ENCODE results near the gene IFNA5.
A peak's percentile ranks its signal among the peaks of the same experiment; 100 is the strongest.

GRCh38 chr9:21317956-21318923, 13.1 kb upstream of the IFNA5 start:
- TF ChIP-seq TBL1XR1 (IDR thresholded peaks at IDR 0.05; ENCODE audit: low read depth, low read length), result no peak
- no peak for TF ChIP-seq SIN3A (IDR thresholded peaks at IDR 0.05; ENCODE audit: low read depth, low read length)
- TF ChIP-seq ZNF274 (IDR thresholded peaks at IDR 0.05; ENCODE audit: insufficient read depth, insufficient read length), result no peak
- TF ChIP-seq ESRRA (IDR thresholded peaks at IDR 0.05; ENCODE audit: low read length), result no peak
- TF ChIP-seq FOS (IDR thresholded peaks at IDR 0.05; ENCODE audit: borderline replicate concordance, extremely low read depth, insufficient read length), result no peak
- no peak for TF ChIP-seq POLR2AphosphoS5 (IDR thresholded peaks at IDR 0.05; ENCODE audit: low read length)
- TF ChIP-seq PBX3 (IDR thresholded peaks at IDR 0.05; ENCODE audit: insufficient replicate concordance, low read depth, low read length), result no peak
- TF ChIP-seq ASH2L (IDR thresholded peaks at IDR 0.05; ENCODE audit: borderline replicate concordance, low read depth), result no peak
- peak; percentile 82 for TF ChIP-seq RAD21 (IDR thresholded peaks at IDR 0.05; ENCODE audit: insufficient read depth, low read depth, low read length)
- no peak for TF ChIP-seq CREM (IDR thresholded peaks at IDR 0.05; ENCODE audit: low read depth)
- peak; percentile 59 to 74 (median 66) for TF ChIP-seq CTCF (IDR thresholded peaks at IDR 0.05 in 2 of 3, conservative IDR thresholded peaks at IDR 0.05 in 1 of 3; ENCODE audit: control insufficient read depth in 2 of 3, extremely low read depth in 1 of 3, insufficient read depth in 1 of 3, low read depth in 3 of 3, low read length in 3 of 3)
- no peak for TF ChIP-seq YY1 (IDR thresholded peaks at IDR 0.05; ENCODE audit: low read depth, low read length)

All from GM12878 (cell line).